ENCODE measurements around the gene RASEF.

The RASEF gene

GRCh38 chr9:83013867-83014605 lies 48.9 kb downstream of the RASEF start:
- no peak for DNase-seq (ENCODE audit: low read depth, low spot score)

GRCh38 chr9:83012922-83013838 lies 49.8 kb downstream of the RASEF start:
- DNase-seq (ENCODE audit: low read depth, low spot score): no peak

GRCh38 chr9:83012168-83012921 lies 50.6 kb downstream of the RASEF start:
- DNase-seq (ENCODE audit: low read depth, low spot score): no peak

GRCh38 chr9:83011611-83012010 lies 51.3 kb downstream of the RASEF start:
- DNase-seq (ENCODE audit: low read depth, low spot score): no peak

- DNase-seq (ENCODE audit: low read depth, low spot score): no peak
These were observed 55.2 kb downstream of the RASEF start for GRCh38 chr9:83007521-83008300.

- DNase-seq (ENCODE audit: low read depth, low spot score): no peak
These were observed 56.6 kb downstream of the RASEF start for GRCh38 chr9:83006378-83006777.

- DNase-seq (ENCODE audit: low read depth, low spot score): no peak
These were observed 57.0 kb downstream of the RASEF start for GRCh38 chr9:83005963-83006362.

- no peak for DNase-seq (ENCODE audit: low read depth, low spot score)
These were observed 57.6 kb downstream of the RASEF start for GRCh38 chr9:83005361-83005760.

GRCh38 chr9:83002329-83002728 lies 60.6 kb downstream of the RASEF start:
- DNase-seq (ENCODE audit: low read depth, low spot score): no peak

- DNase-seq (ENCODE audit: low read depth, low spot score): no peak
These were observed 62.2 kb downstream of the RASEF start for GRCh38 chr9:83000765-83001164.

GRCh38 chr9:82998409-82998808 lies 64.5 kb downstream of the RASEF start:
- DNase-seq (ENCODE audit: low read depth, low spot score): no peak

GRCh38 chr9:82997476-82998140 lies 65.3 kb downstream of the RASEF start:
- no peak for DNase-seq (ENCODE audit: low read depth, low spot score)

GRCh38 chr9:82996941-82997340 lies 66.0 kb downstream of the RASEF start:
- DNase-seq (ENCODE audit: low read depth, low spot score): no peak

GRCh38 chr9:82993856-82994605 lies 68.9 kb downstream of the RASEF start:
- no peak for DNase-seq (ENCODE audit: low read depth, low spot score)

- DNase-seq (ENCODE audit: low read depth, low spot score): no peak
These were observed 71.3 kb downstream of the RASEF start for GRCh38 chr9:82991671-82992070.

- no peak for DNase-seq (ENCODE audit: low read depth, low spot score)
These were observed 73.0 kb downstream of the RASEF start for GRCh38 chr9:82989929-82990328.

- DNase-seq (ENCODE audit: low read depth, low spot score): no peak
These were observed 74.5 kb downstream of the RASEF start for GRCh38 chr9:82988488-82988887.

GRCh38 chr9:82987370-82988189 lies 75.4 kb downstream of the RASEF start:
- DNase-seq (ENCODE audit: low read depth, low spot score): no peak

GRCh38 chr9:82981552-82981951 lies 81.4 kb downstream of the RASEF start:
- no peak for DNase-seq (ENCODE audit: low read depth, low spot score)
